NCI-H524 (cell line): ENCODE measurements around the gene SLC7A10.
"Not testable (repeated sequence)": the region's sequence is repeated elsewhere in the genome, so short reads cannot be mapped to it uniquely, and the experiment has no call there.

Source experiments
- DNase-seq, 2 experiments: peaks; one replicate each; lab custom pipeline; 2025; lab: John Stamatoyannopoulos, UW

The SLC7A10 gene

GRCh38 chr19:33175886-33176669 lies 49.6 kb downstream of the SLC7A10 start:
- DNase-seq = peak in 1 of 2 experiments; percentile 37

GRCh38 chr19:33175156-33175782 lies 50.4 kb downstream of the SLC7A10 start:
- no peak for DNase-seq

- no peak for DNase-seq
Observed at GRCh38 chr19:33174186-33174585, 51.5 kb downstream of the SLC7A10 start.

- no peak for DNase-seq
Observed at GRCh38 chr19:33171916-33172359, 53.7 kb downstream of the SLC7A10 start.

- DNase-seq = no peak
Observed at GRCh38 chr19:33171222-33171795, 54.3 kb downstream of the SLC7A10 start.

GRCh38 chr19:33168528-33168927 lies 57.1 kb downstream of the SLC7A10 start:
- no peak for DNase-seq

- DNase-seq = no peak
Observed at GRCh38 chr19:33167438-33167837, 58.2 kb downstream of the SLC7A10 start.

GRCh38 chr19:33166037-33166436 lies 59.6 kb downstream of the SLC7A10 start:
- DNase-seq = not testable (repeated sequence)

GRCh38 chr19:33163481-33163880 lies 62.2 kb downstream of the SLC7A10 start:
- no peak for DNase-seq

- DNase-seq = no peak
Observed at GRCh38 chr19:33161201-33161600, 64.4 kb downstream of the SLC7A10 start.

GRCh38 chr19:33159893-33160292 lies 65.8 kb downstream of the SLC7A10 start:
- DNase-seq = no peak

GRCh38 chr19:33159149-33159548 lies 66.5 kb downstream of the SLC7A10 start:
- no peak for DNase-seq
